ENCODE results near the gene WDR62.

The WDR62 gene

DNA sequence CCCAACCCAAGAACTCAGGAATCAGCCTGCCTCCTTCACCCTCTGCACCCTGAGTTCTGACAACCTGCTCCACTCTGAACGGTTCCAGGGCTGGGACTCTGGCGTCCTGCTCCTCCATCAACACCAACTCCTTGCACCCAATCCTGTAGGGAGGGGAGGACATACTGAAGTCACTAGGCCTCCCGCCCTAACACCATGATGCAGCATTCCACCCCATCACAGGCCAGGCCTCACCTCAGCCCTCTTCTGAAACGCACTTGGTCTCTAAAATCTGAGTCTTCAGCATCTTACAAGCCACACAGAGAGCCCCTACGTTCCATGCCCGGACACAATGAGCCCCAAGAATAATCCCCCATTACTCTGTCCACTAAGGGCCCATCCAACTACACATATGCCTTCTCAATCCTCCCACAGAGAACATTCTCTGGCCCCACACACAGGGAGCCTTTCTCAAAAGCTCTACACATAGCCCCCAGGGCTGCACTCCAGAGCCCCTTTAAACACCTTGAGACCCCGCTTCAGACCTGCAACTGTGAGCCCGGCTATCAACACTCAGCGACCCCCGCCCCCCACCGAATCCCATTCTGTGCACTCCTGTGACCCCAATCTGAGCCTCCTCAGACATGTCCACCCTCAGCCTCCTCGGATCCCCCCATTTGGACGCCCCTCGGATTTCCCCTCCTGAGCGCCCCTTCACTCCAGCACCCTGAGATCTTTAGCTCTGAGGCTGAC lies 41.3 kb upstream of the WDR62 start:
- TF ChIP-seq, protein P1, sequence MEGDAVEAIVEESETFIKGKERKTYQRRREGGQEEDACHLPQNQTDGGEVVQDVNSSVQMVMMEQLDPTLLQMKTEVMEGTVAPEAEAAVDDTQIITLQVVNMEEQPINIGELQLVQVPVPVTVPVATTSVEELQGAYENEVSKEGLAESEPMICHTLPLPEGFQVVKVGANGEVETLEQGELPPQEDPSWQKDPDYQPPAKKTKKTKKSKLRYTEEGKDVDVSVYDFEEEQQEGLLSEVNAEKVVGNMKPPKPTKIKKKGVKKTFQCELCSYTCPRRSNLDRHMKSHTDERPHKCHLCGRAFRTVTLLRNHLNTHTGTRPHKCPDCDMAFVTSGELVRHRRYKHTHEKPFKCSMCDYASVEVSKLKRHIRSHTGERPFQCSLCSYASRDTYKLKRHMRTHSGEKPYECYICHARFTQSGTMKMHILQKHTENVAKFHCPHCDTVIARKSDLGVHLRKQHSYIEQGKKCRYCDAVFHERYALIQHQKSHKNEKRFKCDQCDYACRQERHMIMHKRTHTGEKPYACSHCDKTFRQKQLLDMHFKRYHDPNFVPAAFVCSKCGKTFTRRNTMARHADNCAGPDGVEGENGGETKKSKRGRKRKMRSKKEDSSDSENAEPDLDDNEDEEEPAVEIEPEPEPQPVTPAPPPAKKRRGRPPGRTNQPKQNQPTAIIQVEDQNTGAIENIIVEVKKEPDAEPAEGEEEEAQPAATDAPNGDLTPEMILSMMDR (IDR thresholded peaks at IDR 0.05; ENCODE audit: extremely low read depth, insufficient read depth, missing control alignments): no peak
- no peak for DNase-seq (ENCODE audit: low spot score)
- in situ Hi-C loops (cut with MboI; ENCODE audit: low pct_unique_long_range_greater_than_20kb, low sequenced_read_pairs, unreplicated experiment): no loop called here

DNA sequence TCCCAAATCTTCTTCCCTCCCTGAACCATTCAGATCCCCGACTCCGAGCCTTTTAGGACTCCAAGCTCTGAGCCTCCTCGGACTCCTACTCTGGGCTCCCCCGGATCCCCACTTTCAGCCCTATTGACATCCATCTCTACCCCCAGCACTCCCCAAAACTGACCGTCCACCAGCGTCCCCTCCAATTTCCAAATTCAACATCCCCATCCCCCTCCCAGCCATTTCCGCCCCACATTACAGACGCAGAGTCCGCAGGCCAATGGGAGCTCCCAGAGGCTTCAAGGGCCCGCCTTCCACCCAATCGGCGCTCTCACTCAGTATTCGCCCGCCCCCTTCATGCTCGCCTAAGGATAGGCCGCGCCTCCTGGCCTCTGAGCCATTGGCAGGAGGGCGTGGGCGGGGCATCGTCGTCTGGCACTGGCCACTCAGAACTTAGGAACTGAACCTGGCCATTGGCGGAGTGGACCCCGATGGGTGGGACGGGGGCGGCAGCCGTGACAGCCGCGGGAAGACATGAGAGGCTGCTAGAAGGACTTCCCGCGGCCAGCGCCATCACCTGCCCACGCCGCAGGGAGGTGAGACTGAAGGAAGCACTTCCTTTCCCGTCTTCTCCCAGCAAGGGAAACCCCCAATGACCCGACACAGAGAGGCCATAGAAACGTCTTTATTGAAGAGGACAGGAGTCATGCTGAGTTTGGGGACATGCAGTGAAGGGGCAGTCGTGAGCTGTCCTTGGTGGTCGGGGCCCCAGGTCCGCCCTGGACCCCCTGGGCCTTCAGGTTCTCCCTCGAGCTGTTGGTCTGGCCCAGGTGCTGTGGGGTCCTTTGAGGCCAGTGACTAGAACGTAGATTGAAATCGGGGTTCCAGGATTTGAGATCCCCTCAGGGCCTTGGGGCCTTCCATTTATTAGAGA lies 40.4 kb upstream of the WDR62 start, which contains the start of gene ALKBH6:
Gene ALKBH6, minus strand, starts transcription at position 202 of the 913 bp plus-strand sequence. CDS start 816 bp downstream, outside the sequence.
- peak; percentile 99 for DNase-seq (ENCODE audit: low spot score)
- TF ChIP-seq, protein P1 (IDR thresholded peaks at IDR 0.05; ENCODE audit: extremely low read depth, insufficient read depth, missing control alignments): no peak
- in situ Hi-C loops (cut with MboI; ENCODE audit: low pct_unique_long_range_greater_than_20kb, low sequenced_read_pairs, unreplicated experiment): no loop called here

DNA sequence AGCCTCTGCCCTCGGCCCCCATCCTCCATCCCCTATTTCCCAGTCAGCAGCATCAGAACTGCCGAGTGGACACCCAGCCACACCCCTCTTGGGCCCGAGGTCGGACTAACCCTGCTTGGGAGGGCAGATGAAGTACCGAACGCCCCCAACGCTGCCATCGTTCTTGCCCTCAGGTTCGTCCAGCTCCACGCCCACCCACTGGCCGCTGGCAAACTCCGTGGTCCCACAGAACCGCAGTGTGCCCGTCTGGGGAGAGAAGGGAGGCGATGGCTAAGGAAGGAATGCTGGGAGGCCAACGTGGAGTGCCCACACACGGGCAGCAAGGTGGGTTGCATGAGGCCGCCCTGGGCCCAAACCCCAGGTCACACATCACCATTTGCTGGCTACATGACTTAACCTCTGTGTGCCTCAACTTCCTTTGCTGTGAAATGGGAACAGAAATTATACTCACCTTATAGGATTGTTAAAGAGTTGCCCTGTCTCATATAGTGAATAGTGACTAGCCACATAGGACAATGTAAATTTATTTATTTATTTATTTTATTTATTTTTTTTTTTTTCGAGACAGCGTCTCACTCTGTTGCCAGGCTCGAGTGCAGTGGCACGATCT lies 35.5 kb upstream of the WDR62 start:
- in situ Hi-C loops (cut with MboI; ENCODE audit: low pct_unique_long_range_greater_than_20kb, low sequenced_read_pairs, unreplicated experiment): no loop called here
- TF ChIP-seq, protein P1 (IDR thresholded peaks at IDR 0.05; ENCODE audit: extremely low read depth, insufficient read depth, missing control alignments): no peak
- DNase-seq (ENCODE audit: low spot score): no peak

DNA sequence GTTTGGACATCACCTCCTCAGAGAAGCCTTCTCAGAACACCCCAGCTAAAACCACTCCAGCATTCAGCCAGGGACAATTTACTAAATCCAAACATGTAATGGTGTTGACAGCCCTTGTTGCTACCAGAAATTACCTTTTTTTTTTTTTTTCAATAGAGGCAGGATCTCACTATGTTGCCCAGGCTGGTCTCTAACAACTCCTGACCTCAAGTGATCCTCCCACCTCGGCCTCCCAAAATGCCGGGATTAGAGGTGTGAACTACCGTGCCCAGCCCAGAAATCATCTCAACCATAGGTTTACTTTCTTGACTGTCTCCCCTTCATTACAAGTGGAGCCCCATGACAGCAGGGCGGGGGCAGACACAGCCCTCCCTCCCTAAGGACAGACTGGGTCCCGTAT lies 31.3 kb upstream of the WDR62 start:
- no peak for DNase-seq (ENCODE audit: low spot score)
- TF ChIP-seq, protein P1 (IDR thresholded peaks at IDR 0.05; ENCODE audit: extremely low read depth, insufficient read depth, missing control alignments): no peak
- in situ Hi-C loops (cut with MboI; ENCODE audit: low pct_unique_long_range_greater_than_20kb, low sequenced_read_pairs, unreplicated experiment): no loop called here

GRCh38 chr19:36025541-36025940 lies 29.2 kb upstream of the WDR62 start:
- TF ChIP-seq, protein P1 (IDR thresholded peaks at IDR 0.05; ENCODE audit: extremely low read depth, insufficient read depth, missing control alignments): no peak
- in situ Hi-C loops (cut with MboI; ENCODE audit: low pct_unique_long_range_greater_than_20kb, low sequenced_read_pairs, unreplicated experiment): no loop called here
- DNase-seq (ENCODE audit: low spot score): no peak

GRCh38 chr19:36026091-36026876 lies 28.4 kb upstream of the WDR62 start:
- DNase-seq (ENCODE audit: low spot score): no peak
- in situ Hi-C loops (cut with MboI; ENCODE audit: low pct_unique_long_range_greater_than_20kb, low sequenced_read_pairs, unreplicated experiment): no loop called here
- TF ChIP-seq, protein P1 (IDR thresholded peaks at IDR 0.05; ENCODE audit: extremely low read depth, insufficient read depth, missing control alignments): no peak
